ENCODE data around the gene FAM222A.

The FAM222A gene

GRCh38 chr12:109777544-109777943 is 63.9 kb downstream of the FAM222A start:
- H3K27ac ChIP-seq (replicated peaks): no peak overlapping the region
- peak in 1 of 2 experiments; percentile 18 for DNase-seq (ENCODE audit: low read depth in 1 of 2, low spot score in 1 of 2)

DNA sequence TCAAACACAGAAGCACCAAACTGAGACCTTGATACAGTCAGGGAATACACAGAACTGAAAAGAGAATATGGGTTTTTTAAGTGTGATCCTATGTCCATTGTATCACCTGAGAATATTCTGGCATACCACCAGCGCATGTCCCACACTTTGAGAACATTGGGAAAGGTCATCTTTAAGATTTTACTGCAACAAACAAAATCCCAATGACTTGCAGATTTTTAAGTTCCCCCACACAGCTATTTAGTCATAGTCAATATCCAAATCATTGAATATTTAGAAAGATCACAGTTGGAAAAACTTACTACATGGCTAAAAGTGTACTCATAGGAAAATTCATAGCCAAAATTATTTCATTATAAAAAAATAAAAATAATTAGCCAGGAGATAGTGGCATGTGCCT is 65.1 kb downstream of the FAM222A start:
- TF ChIP-seq CTCF (IDR thresholded peaks at IDR 0.05; ENCODE audit: insufficient read depth, low read length) (no peak), GABPA (IDR thresholded peaks at IDR 0.05; ENCODE audit: low read depth) (no peak), SPI1 (IDR thresholded peaks at IDR 0.05; ENCODE audit: borderline replicate concordance, low read depth) (no peak), POLR2AphosphoS5 (IDR thresholded peaks at IDR 0.05; ENCODE audit: low read depth) (no peak)
- TF ChIP-seq, protein P1, sequence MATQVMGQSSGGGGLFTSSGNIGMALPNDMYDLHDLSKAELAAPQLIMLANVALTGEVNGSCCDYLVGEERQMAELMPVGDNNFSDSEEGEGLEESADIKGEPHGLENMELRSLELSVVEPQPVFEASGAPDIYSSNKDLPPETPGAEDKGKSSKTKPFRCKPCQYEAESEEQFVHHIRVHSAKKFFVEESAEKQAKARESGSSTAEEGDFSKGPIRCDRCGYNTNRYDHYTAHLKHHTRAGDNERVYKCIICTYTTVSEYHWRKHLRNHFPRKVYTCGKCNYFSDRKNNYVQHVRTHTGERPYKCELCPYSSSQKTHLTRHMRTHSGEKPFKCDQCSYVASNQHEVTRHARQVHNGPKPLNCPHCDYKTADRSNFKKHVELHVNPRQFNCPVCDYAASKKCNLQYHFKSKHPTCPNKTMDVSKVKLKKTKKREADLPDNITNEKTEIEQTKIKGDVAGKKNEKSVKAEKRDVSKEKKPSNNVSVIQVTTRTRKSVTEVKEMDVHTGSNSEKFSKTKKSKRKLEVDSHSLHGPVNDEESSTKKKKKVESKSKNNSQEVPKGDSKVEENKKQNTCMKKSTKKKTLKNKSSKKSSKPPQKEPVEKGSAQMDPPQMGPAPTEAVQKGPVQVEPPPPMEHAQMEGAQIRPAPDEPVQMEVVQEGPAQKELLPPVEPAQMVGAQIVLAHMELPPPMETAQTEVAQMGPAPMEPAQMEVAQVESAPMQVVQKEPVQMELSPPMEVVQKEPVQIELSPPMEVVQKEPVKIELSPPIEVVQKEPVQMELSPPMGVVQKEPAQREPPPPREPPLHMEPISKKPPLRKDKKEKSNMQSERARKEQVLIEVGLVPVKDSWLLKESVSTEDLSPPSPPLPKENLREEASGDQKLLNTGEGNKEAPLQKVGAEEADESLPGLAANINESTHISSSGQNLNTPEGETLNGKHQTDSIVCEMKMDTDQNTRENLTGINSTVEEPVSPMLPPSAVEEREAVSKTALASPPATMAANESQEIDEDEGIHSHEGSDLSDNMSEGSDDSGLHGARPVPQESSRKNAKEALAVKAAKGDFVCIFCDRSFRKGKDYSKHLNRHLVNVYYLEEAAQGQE (IDR thresholded peaks at IDR 0.05; ENCODE audit: insufficient replicate concordance, low read depth): no peak
- DNase-seq (ENCODE audit: low read depth in 1 of 2, low spot score in 1 of 2): no peak
- Histone ChIP-seq H3K4me3 (replicated peaks; ENCODE audit: insufficient read depth, low read length) (no peak overlapping the region), H3K27ac (replicated peaks) (no peak overlapping the region), H3K27me3 (ENCODE audit: insufficient read depth, poor library complexity, severe bottlenecking) (no peaks in the 10 kb centered on the region)

More at GRCh38 chr12:109777544-109777943, 63.9 kb downstream of the FAM222A start:
- TF ChIP-seq, protein P1 (IDR thresholded peaks at IDR 0.05; ENCODE audit: insufficient replicate concordance, low read depth): no peak
- no peak for TF ChIP-seq SPI1 (IDR thresholded peaks at IDR 0.05; ENCODE audit: borderline replicate concordance, low read depth)
- TF ChIP-seq CTCF (IDR thresholded peaks at IDR 0.05; ENCODE audit: insufficient read depth, low read length): no peak
- TF ChIP-seq POLR2AphosphoS5 (IDR thresholded peaks at IDR 0.05; ENCODE audit: low read depth): no peak
- no peak for TF ChIP-seq GABPA (IDR thresholded peaks at IDR 0.05; ENCODE audit: low read depth)
- H3K4me3 ChIP-seq (replicated peaks; ENCODE audit: insufficient read depth, low read length): no peak overlapping the region
- no peaks in the 10 kb centered on the region for H3K27me3 ChIP-seq (ENCODE audit: insufficient read depth, poor library complexity, severe bottlenecking)

GRCh38 chr12:109779382-109779781 is 65.8 kb downstream of the FAM222A start:
- Histone ChIP-seq H3K4me3 (replicated peaks; ENCODE audit: insufficient read depth, low read length) (no peak overlapping the region), H3K27me3 (ENCODE audit: insufficient read depth, poor library complexity, severe bottlenecking) (no peaks in the 10 kb centered on the region), H3K27ac (replicated peaks) (no peak overlapping the region)
- peak; percentile 58 for TF ChIP-seq SPI1 (IDR thresholded peaks at IDR 0.05; ENCODE audit: borderline replicate concordance, low read depth)
- TF ChIP-seq, protein P1 (IDR thresholded peaks at IDR 0.05; ENCODE audit: insufficient replicate concordance, low read depth): no peak
- peak in 1 of 2 experiments; percentile 27 for DNase-seq (ENCODE audit: low read depth in 1 of 2, low spot score in 1 of 2)
